Measurements from ENCODE around the gene TMEM132A. TPM values are rescaled to one million over a fixed set of nuclear protein-coding genes. Genes with fewer than 3 reads are reported as not detected.
"Not testable (repeated sequence)": the region's sequence is repeated elsewhere in the genome, so short reads cannot be mapped to it uniquely, and the experiment has no call there.

The TMEM132A gene
- total and polyA plus RNA-seq, 2 donors (not counting 1 experiment from before 2014, with no cell fraction given) = 6.9 to 13.2 TPM

DNA sequence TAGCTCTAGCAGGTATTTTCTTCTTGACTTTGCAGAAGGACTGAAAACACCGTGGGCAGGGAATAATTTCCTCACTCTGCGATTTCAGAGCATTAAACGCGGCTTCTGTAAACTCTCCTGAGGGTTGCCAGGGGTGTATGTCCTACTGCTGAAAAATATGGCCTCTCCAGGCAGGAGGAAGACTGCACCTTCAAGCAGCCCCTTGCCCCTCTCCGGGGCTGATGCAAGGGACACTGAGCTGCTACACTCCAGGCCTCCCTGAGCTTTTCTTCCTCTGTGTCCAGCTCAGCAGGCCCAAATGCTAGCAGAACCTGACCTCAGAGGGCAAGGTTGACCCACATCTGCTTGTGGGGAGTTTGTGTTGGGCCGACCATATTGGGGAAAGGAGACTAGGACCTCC, 49.4 kb downstream of the TMEM132A start:
- Histone ChIP-seq H3K79me2 (ENCODE audit: control insufficient read depth, insufficient read depth, low read length) (no peaks in the 10 kb centered on the region), H3K4me2 (ENCODE audit: extremely low read depth, insufficient read depth, low read length) (no peak overlapping the region), H2AFZ (ENCODE audit: low read length) (no peak overlapping the region), H3K9ac (ENCODE audit: insufficient read depth, low read length) (no peak overlapping the region), H4K20me1 (ENCODE audit: control insufficient read depth, extremely low read depth, insufficient read depth, low read length) (no peaks in the 10 kb centered on the region), H3K4me3 (replicated peaks in 1 of 4; ENCODE audit: control extremely low read depth in 1 of 4, insufficient read depth in 1 of 4, low read depth in 3 of 4, low read length in 4 of 4) (no peak overlapping the region), H3K4me1 (ENCODE audit: control insufficient read depth, extremely low read depth, insufficient read depth, low read length) (no peaks in the 10 kb centered on the region), H3K9me3 (ENCODE audit: control insufficient read depth, insufficient read depth, low read depth, low read length) (no peaks in the 10 kb centered on the region), H3K27me3 (ENCODE audit: control insufficient read depth, insufficient read depth, low read length) (no peaks in the 10 kb centered on the region), H3K27ac (ENCODE audit: insufficient read depth, low read length) (no peak overlapping the region), H3K36me3 (ENCODE audit: control insufficient read depth, insufficient read depth, low read length) (no peaks in the 10 kb centered on the region)
- TF ChIP-seq, protein P1, sequence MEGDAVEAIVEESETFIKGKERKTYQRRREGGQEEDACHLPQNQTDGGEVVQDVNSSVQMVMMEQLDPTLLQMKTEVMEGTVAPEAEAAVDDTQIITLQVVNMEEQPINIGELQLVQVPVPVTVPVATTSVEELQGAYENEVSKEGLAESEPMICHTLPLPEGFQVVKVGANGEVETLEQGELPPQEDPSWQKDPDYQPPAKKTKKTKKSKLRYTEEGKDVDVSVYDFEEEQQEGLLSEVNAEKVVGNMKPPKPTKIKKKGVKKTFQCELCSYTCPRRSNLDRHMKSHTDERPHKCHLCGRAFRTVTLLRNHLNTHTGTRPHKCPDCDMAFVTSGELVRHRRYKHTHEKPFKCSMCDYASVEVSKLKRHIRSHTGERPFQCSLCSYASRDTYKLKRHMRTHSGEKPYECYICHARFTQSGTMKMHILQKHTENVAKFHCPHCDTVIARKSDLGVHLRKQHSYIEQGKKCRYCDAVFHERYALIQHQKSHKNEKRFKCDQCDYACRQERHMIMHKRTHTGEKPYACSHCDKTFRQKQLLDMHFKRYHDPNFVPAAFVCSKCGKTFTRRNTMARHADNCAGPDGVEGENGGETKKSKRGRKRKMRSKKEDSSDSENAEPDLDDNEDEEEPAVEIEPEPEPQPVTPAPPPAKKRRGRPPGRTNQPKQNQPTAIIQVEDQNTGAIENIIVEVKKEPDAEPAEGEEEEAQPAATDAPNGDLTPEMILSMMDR (conservative IDR thresholded peaks at IDR 0.05 in 1 of 2, IDR thresholded peaks at IDR 0.05 in 1 of 2; ENCODE audit: low read depth in 1 of 2, low read length in 2 of 2) = no peak
- TF ChIP-seq EZH2 (IDR thresholded peaks at IDR 0.05; ENCODE audit: low read length, missing control alignments) = no peak
- DNase-seq (ENCODE audit: low read depth in 2 of 2) = no peak

- not testable (repeated sequence) for DNase-seq (ENCODE audit: low read depth in 2 of 2); H3K79me2 ChIP-seq (ENCODE audit: control insufficient read depth, insufficient read depth, low read length); H3K27me3 ChIP-seq (ENCODE audit: control insufficient read depth, insufficient read depth, low read length); H3K4me3 ChIP-seq (replicated peaks in 1 of 4; ENCODE audit: control extremely low read depth in 1 of 4, insufficient read depth in 1 of 4, low read depth in 3 of 4, low read length in 4 of 4); H3K4me2 ChIP-seq (ENCODE audit: extremely low read depth, insufficient read depth, low read length); H3K9ac ChIP-seq (ENCODE audit: insufficient read depth, low read length); H3K27ac ChIP-seq (ENCODE audit: insufficient read depth, low read length); H2AFZ ChIP-seq (ENCODE audit: low read length); H3K9me3 ChIP-seq (ENCODE audit: control insufficient read depth, insufficient read depth, low read depth, low read length); H4K20me1 ChIP-seq (ENCODE audit: control insufficient read depth, extremely low read depth, insufficient read depth, low read length); H3K4me1 ChIP-seq (ENCODE audit: control insufficient read depth, extremely low read depth, insufficient read depth, low read length); H3K36me3 ChIP-seq (ENCODE audit: control insufficient read depth, insufficient read depth, low read length)
Observed at GRCh38 chr11:60974316-60974715, 50.1 kb downstream of the TMEM132A start.

DNA sequence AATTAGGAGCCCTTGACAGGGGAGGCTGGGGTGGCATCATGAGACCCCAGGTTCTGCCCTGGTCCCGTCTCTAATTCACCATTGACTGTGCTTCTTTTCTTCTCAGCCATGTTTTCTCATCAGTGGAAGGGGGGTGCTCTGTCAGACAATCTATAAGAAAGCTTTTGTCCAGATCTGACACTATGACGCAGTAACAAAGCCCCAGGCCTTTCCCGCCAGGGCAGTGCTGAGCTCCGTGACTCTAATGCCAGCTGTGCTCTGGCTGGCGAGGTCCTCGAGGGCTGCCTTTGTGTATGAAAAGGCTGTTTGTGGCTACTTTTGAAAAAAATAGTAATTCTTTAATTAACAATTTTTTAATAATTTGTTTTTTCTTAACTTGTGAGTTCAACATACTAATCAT, 50.5 kb downstream of the TMEM132A start:
- H3K27me3 ChIP-seq (ENCODE audit: control insufficient read depth, insufficient read depth, low read length) = no peaks in the 10 kb centered on the region
- no peaks in the 10 kb centered on the region for H3K79me2 ChIP-seq (ENCODE audit: control insufficient read depth, insufficient read depth, low read length)
- H3K4me2 ChIP-seq (ENCODE audit: extremely low read depth, insufficient read depth, low read length) = no peak overlapping the region
- no peak overlapping the region for H3K9ac ChIP-seq (ENCODE audit: insufficient read depth, low read length)
- no peaks in the 10 kb centered on the region for H3K4me1 ChIP-seq (ENCODE audit: control insufficient read depth, extremely low read depth, insufficient read depth, low read length)
- no peaks in the 10 kb centered on the region for H3K36me3 ChIP-seq (ENCODE audit: control insufficient read depth, insufficient read depth, low read length)
- TF ChIP-seq, protein P1 (conservative IDR thresholded peaks at IDR 0.05 in 1 of 2, IDR thresholded peaks at IDR 0.05 in 1 of 2; ENCODE audit: low read depth in 1 of 2, low read length in 2 of 2) = no peak
- no peak for TF ChIP-seq EZH2 (IDR thresholded peaks at IDR 0.05; ENCODE audit: low read length, missing control alignments)
- no peak for DNase-seq (ENCODE audit: low read depth in 2 of 2)
- H3K4me3 ChIP-seq (replicated peaks in 1 of 4; ENCODE audit: control extremely low read depth in 1 of 4, insufficient read depth in 1 of 4, low read depth in 3 of 4, low read length in 4 of 4) = no peak overlapping the region
- H2AFZ ChIP-seq (ENCODE audit: low read length) = no peak overlapping the region
- no peaks in the 10 kb centered on the region for H4K20me1 ChIP-seq (ENCODE audit: control insufficient read depth, extremely low read depth, insufficient read depth, low read length)
- no peak overlapping the region for H3K27ac ChIP-seq (ENCODE audit: insufficient read depth, low read length)
- no peaks in the 10 kb centered on the region for H3K9me3 ChIP-seq (ENCODE audit: control insufficient read depth, insufficient read depth, low read depth, low read length)
